Measurements from ENCODE around the gene NELFA.

The NELFA gene

GRCh38 chr4:1968686-1969295 lies 40.0 kb downstream of the NELFA start:
- no peak for TF ChIP-seq ZNF70 (CRISPR knock-in tag; IDR thresholded peaks at IDR 0.05)
- TF ChIP-seq ZFP30 (CRISPR knock-in tag; IDR thresholded peaks at IDR 0.05), result no peak
- no peak for TF ChIP-seq ESRRG (CRISPR knock-in tag; IDR thresholded peaks at IDR 0.05)
- TF ChIP-seq CREB5 (CRISPR knock-in tag; IDR thresholded peaks at IDR 0.05; ENCODE audit: low read depth), result no peak
- no peak for TF ChIP-seq ZNF565 (CRISPR knock-in tag; conservative IDR thresholded peaks at IDR 0.05; ENCODE audit: low read depth)
- no peak for TF ChIP-seq CSDC2 (CRISPR knock-in tag; IDR thresholded peaks at IDR 0.05)

GRCh38 chr4:1967512-1968149 lies 41.1 kb downstream of the NELFA start:
- TF ChIP-seq TOX (CRISPR knock-in tag; IDR thresholded peaks at IDR 0.05; ENCODE audit: borderline replicate concordance), result no peak
- 0 out of 2 replicates have a peak, but pooled peaks have one; percentile 11 for TF ChIP-seq ISL1 (CRISPR knock-in tag; IDR thresholded peaks at IDR 0.05)
- peak; percentile 83; the same call in 1 of the 2 replicates for TF ChIP-seq TCF4 (CRISPR knock-in tag; IDR thresholded peaks at IDR 0.05; ENCODE audit: borderline replicate concordance)
- TF ChIP-seq TSHZ2 (CRISPR knock-in tag; IDR thresholded peaks at IDR 0.05), result peak; percentile 61; the same call in 1 of the 2 replicates
- ATAC-seq, result peak; percentile 69

More at GRCh38 chr4:1968686-1969295, 40.0 kb downstream of the NELFA start:
- ATAC-seq, result no peak

GRCh38 chr4:1964971-1965370 lies 43.8 kb downstream of the NELFA start:
- TF ChIP-seq ZNF565 (CRISPR knock-in tag; conservative IDR thresholded peaks at IDR 0.05; ENCODE audit: low read depth), result no peak
- no peak for TF ChIP-seq ZNF70 (CRISPR knock-in tag; IDR thresholded peaks at IDR 0.05)
- no peak for TF ChIP-seq ZC3H10 (CRISPR knock-in tag; IDR thresholded peaks at IDR 0.05)
- TF ChIP-seq ZFP3 (CRISPR knock-in tag; IDR thresholded peaks at IDR 0.05), result no peak
- TF ChIP-seq CSRNP3 (CRISPR knock-in tag; IDR thresholded peaks at IDR 0.05), result no peak
- TF ChIP-seq SNAI2 (CRISPR knock-in tag; IDR thresholded peaks at IDR 0.05), result no peak
- no peak for TF ChIP-seq ARNTL (CRISPR knock-in tag; IDR thresholded peaks at IDR 0.05; ENCODE audit: borderline replicate concordance, low read depth)
- TF ChIP-seq GLIS3 (CRISPR knock-in tag; IDR thresholded peaks at IDR 0.05), result no peak
- no peak for TF ChIP-seq TSHZ2 (CRISPR knock-in tag; IDR thresholded peaks at IDR 0.05)
- TF ChIP-seq ZFP30 (CRISPR knock-in tag; IDR thresholded peaks at IDR 0.05), result no peak
- no peak for TF ChIP-seq TOX (CRISPR knock-in tag; IDR thresholded peaks at IDR 0.05; ENCODE audit: borderline replicate concordance)
- no peak for TF ChIP-seq TCF4 (CRISPR knock-in tag; IDR thresholded peaks at IDR 0.05; ENCODE audit: borderline replicate concordance)
- TF ChIP-seq ZNF8 (CRISPR knock-in tag; IDR thresholded peaks at IDR 0.05), result no peak
- no peak for TF ChIP-seq OSR1 (CRISPR knock-in tag; IDR thresholded peaks at IDR 0.05)
- TF ChIP-seq ISL1 (CRISPR knock-in tag; IDR thresholded peaks at IDR 0.05), result no peak
- TF ChIP-seq PATZ1 (CRISPR knock-in tag; IDR thresholded peaks at IDR 0.05; ENCODE audit: borderline replicate concordance), result no peak
- no peak for TF ChIP-seq CREB5 (CRISPR knock-in tag; IDR thresholded peaks at IDR 0.05; ENCODE audit: low read depth)
- TF ChIP-seq PPARA (CRISPR knock-in tag; IDR thresholded peaks at IDR 0.05; ENCODE audit: borderline replicate concordance), result no peak
- no peak for TF ChIP-seq ESRRG (CRISPR knock-in tag; IDR thresholded peaks at IDR 0.05)
- TF ChIP-seq BACH2 (CRISPR knock-in tag; IDR thresholded peaks at IDR 0.05; ENCODE audit: borderline replicate concordance), result no peak
- ATAC-seq, result no peak
